Mammary epithelial cell (primary cell): ENCODE data around the gene PRR19.

ENCODE experiments used
- EZH2 ChIP-seq: IDR thresholded peaks from 2 replicates; pipeline ENCODE4 v1.6.1; 2012; ENCODE audit warnings: low read length, inconsistent platforms, borderline replicate concordance
- TF ChIP-seq, protein P1 (sequence below), 2 donors: IDR thresholded peaks in 1 of 2; conservative IDR thresholded peaks in 1 of 2; 2 replicates each; pipeline ENCODE4 v1.5.1; 2011 to 2012; ENCODE audit warnings: inconsistent platforms in 2 of 2, low read length in 2 of 2, mild to moderate bottlenecking in 2 of 2, control low read depth in 1 of 2, low read depth in 1 of 2; ENCODE audit not compliant: insufficient read depth in 1 of 2; ENCODE audit errors: extremely low read depth in 1 of 2

DNA sequence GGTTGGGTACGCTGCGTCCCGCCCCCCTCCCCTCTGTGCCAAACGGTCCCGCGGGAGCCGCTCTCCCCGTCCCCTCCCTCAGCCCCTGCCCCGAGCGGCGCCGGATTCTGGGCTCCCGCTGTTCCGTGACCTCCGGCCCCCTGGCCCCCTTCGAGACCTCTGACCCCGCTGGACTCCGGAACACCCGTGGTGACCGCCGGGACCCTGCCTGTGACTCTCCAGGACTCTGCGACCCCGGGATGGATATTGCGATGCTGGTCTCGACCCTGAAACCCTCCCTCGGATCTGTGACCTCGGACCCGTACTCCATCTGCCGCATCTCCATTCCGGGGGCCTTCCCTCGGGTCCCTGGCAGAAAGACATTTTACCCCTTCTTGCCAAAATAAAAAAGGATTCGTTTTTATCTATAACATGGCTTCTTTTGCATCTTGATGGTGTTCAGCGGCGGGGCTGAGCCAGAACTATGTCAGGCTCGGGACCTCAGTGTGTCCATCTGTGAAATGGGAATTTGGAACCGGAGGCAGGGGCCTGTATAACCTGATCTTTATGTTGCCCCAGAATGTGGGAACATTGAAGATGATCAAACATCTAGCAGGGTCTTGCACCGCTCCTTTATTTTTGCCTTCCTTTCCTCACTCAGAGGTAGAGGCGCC is 22.8 kb downstream of the PRR19 start:
- TF ChIP-seq EZH2, result no peak
- TF ChIP-seq, protein P1, sequence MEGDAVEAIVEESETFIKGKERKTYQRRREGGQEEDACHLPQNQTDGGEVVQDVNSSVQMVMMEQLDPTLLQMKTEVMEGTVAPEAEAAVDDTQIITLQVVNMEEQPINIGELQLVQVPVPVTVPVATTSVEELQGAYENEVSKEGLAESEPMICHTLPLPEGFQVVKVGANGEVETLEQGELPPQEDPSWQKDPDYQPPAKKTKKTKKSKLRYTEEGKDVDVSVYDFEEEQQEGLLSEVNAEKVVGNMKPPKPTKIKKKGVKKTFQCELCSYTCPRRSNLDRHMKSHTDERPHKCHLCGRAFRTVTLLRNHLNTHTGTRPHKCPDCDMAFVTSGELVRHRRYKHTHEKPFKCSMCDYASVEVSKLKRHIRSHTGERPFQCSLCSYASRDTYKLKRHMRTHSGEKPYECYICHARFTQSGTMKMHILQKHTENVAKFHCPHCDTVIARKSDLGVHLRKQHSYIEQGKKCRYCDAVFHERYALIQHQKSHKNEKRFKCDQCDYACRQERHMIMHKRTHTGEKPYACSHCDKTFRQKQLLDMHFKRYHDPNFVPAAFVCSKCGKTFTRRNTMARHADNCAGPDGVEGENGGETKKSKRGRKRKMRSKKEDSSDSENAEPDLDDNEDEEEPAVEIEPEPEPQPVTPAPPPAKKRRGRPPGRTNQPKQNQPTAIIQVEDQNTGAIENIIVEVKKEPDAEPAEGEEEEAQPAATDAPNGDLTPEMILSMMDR (conservative IDR thresholded peaks at IDR 0.05 in 1 of 2, IDR thresholded peaks at IDR 0.05 in 1 of 2; ENCODE audit: extremely low read depth in 1 of 2, insufficient read depth in 1 of 2, low read depth in 1 of 2, low read length in 2 of 2), result no peak
